HEK293 (cell line): ENCODE data around the gene INO80B.

ENCODE experiments used
- CTCF ChIA-PET: fragments of 350-600 bp; formaldehyde crosslinking; extraction: SDS; loops from one replicate; lab custom pipeline; 2021; ENCODE audit warnings: antibody characterized with exemption; lab: Yijun Ruan, JAX
- POLR2A ChIA-PET: fragments of 300-600 bp; formaldehyde crosslinking; extraction: SDS; loops from one replicate; lab custom pipeline; 2020; ENCODE audit warnings: antibody characterized with exemption, inconsistent platforms; lab: Yijun Ruan, JAX
- H3K27ac ChIP-seq: fragments of 200-500 bp; sonication (Bioruptor generic); 2 replicates; pipeline ENCODE4 v1.5.1; 2014; ENCODE audit warnings: low read depth, low read length, control low read depth, inconsistent platforms; ENCODE audit errors: extremely low read depth
- H3K36me3 ChIP-seq, 2 experiments: fragments of 200-500 bp in 1 of 2; sonication (Bioruptor generic) in 1 of 2; 1 replicate in 1 of 2; 2 replicates in 1 of 2; pipeline ENCODE4 v1.5.1; 2014 to 2017; ENCODE audit warnings: inconsistent platforms in 2 of 2, low read length in 2 of 2; ENCODE audit not compliant: control insufficient read depth in 2 of 2, insufficient read depth in 1 of 2
- H3K4me1 ChIP-seq: fragments of 200-500 bp; sonication (Bioruptor generic); 2 replicates; pipeline ENCODE4 v1.5.1; 2014; ENCODE audit warnings: mild to moderate bottlenecking, low read length, inconsistent platforms; ENCODE audit not compliant: control insufficient read depth, insufficient read depth
- H3K4me3 ChIP-seq: 2 replicates; pipeline ENCODE4 v1.5.1; 2011; ENCODE audit warnings: low read depth, mild to moderate bottlenecking, control low read depth, low read length, moderate library complexity
- H3K9me3 ChIP-seq: fragments of 200-500 bp; sonication (Bioruptor generic); 2 replicates; pipeline ENCODE4 v1.5.1; 2014; ENCODE audit warnings: low read depth, low read length, inconsistent platforms; ENCODE audit not compliant: control insufficient read depth, insufficient read depth
- BCL11A ChIP-seq: fragments of 450-650 bp; formaldehyde crosslinking; IDR thresholded peaks from 2 replicates; pipeline ENCODE4 v1.5.1; 2016; ENCODE audit warnings: low read depth, missing biosample characterization, missing genetic modification characterization
- HIC1 ChIP-seq: fragments of 450-650 bp; formaldehyde crosslinking; IDR thresholded peaks from 2 replicates; pipeline ENCODE4 v1.5.1; 2016; ENCODE audit warnings: missing biosample characterization, missing genetic modification characterization
- HOXA7 ChIP-seq: sonication (generic); formaldehyde crosslinking; IDR thresholded peaks from 2 replicates; pipeline ENCODE4 v1.8.1; 2022; ENCODE audit warnings: missing genetic modification reagents, borderline replicate concordance
- KLF1 ChIP-seq: fragments of 450-650 bp; formaldehyde crosslinking; IDR thresholded peaks from 2 replicates; pipeline ENCODE4 v1.5.1; 2016; ENCODE audit warnings: missing biosample characterization, missing genetic modification characterization
- KLF17 ChIP-seq: fragments of 450-650 bp; formaldehyde crosslinking; IDR thresholded peaks from 2 replicates; pipeline ENCODE4 v1.5.1; 2016; ENCODE audit warnings: missing biosample characterization, missing genetic modification characterization
- PBX3 ChIP-seq: sonication (generic); formaldehyde crosslinking; IDR thresholded peaks from 2 replicates; pipeline ENCODE4 v1.8.1; 2022; ENCODE audit warnings: mild to moderate bottlenecking, moderate library complexity, missing genetic modification reagents
- PRDM10 ChIP-seq: fragments of 450-650 bp; formaldehyde crosslinking; IDR thresholded peaks from 2 replicates; pipeline ENCODE4 v1.5.1; 2016; ENCODE audit warnings: missing biosample characterization, missing genetic modification characterization
- REST ChIP-seq: fragments of 450-650 bp; formaldehyde crosslinking; IDR thresholded peaks from 2 replicates; pipeline ENCODE4 v1.5.1; 2016; ENCODE audit warnings: missing biosample characterization, missing genetic modification characterization
- TCF7L2 ChIP-seq: IDR thresholded peaks from 2 replicates; pipeline ENCODE4 v1.6.1; 2011; ENCODE audit warnings: low read depth, mild to moderate bottlenecking, inconsistent platforms, low read length, moderate library complexity, borderline replicate concordance
- ZBTB17 ChIP-seq: fragments of 450-650 bp; formaldehyde crosslinking; IDR thresholded peaks from 2 replicates; pipeline ENCODE4 v1.5.1; 2016; ENCODE audit warnings: missing biosample characterization, missing genetic modification characterization
- ZBTB26 ChIP-seq: fragments of 450-650 bp; formaldehyde crosslinking; optimal IDR thresholded peaks from 2 replicates; pipeline ENCODE3; 2016; ENCODE audit warnings: missing biosample characterization, mild to moderate bottlenecking, missing genetic modification characterization
- ZNF133 ChIP-seq: fragments of 450-650 bp; formaldehyde crosslinking; IDR thresholded peaks from 2 replicates; pipeline ENCODE4 v1.5.1; 2016; ENCODE audit warnings: missing biosample characterization, missing genetic modification characterization
- ZNF223 ChIP-seq: fragments of 450-650 bp; formaldehyde crosslinking; IDR thresholded peaks from 2 replicates; pipeline ENCODE4 v1.5.1; 2016; ENCODE audit warnings: missing biosample characterization, missing genetic modification characterization
- ZNF23 ChIP-seq: fragments of 450-650 bp; formaldehyde crosslinking; IDR thresholded peaks from 2 replicates; pipeline ENCODE4 v1.5.1; 2016; ENCODE audit warnings: missing biosample characterization, missing genetic modification characterization, borderline replicate concordance
- ZNF354C ChIP-seq: fragments of 450-650 bp; formaldehyde crosslinking; IDR thresholded peaks from 2 replicates; pipeline ENCODE4 v1.5.1; 2016; ENCODE audit warnings: missing biosample characterization, missing genetic modification characterization, low read depth, borderline replicate concordance
- ZNF530 ChIP-seq: fragments of 450-650 bp; formaldehyde crosslinking; IDR thresholded peaks from 2 replicates; pipeline ENCODE4 v1.5.1; 2016; ENCODE audit warnings: low read depth, missing biosample characterization, missing genetic modification characterization
- ZNF692 ChIP-seq: fragments of 450-650 bp; formaldehyde crosslinking; IDR thresholded peaks from 2 replicates; pipeline ENCODE4 v1.5.1; 2016; ENCODE audit warnings: missing biosample characterization, missing genetic modification characterization
- ZNF707 ChIP-seq: fragments of 450-650 bp; formaldehyde crosslinking; IDR thresholded peaks from 2 replicates; pipeline ENCODE4 v1.5.1; 2016; ENCODE audit warnings: missing biosample characterization, missing genetic modification characterization

INO80B gene

GRCh38 chr2:74406035-74406434 is 48.9 kb upstream of the INO80B start:
- ChIA-PET POLR2A (interaction anchor here (0.8 to 1.4 kb wide), 2 partner anchors 34 to 52 kb away, joined by 4 read pairs; partner anchors contain the start of gene WBP1), CTCF (interaction anchor here (0.6 to 1.2 kb wide), 2 partner anchors 14 to 181 kb away, joined by 3 read pairs; no protein-coding TSS in a partner anchor)
- no peaks in the 10 kb centered on the region for H3K36me3 ChIP-seq
- H3K4me3 ChIP-seq = no peak overlapping the region
- H3K4me1 ChIP-seq = no peaks in the 10 kb centered on the region
- H3K27ac ChIP-seq = no peak overlapping the region
- peak; percentile 57 for TF ChIP-seq PRDM10 (tag by site-specific recombination)
- no peak for TF ChIP-seq ZNF707 (tag by site-specific recombination)
- TF ChIP-seq ZNF133 (tag by site-specific recombination) = no peak
- no peak for TF ChIP-seq HIC1
- TF ChIP-seq ZNF223 (tag by site-specific recombination) = no peak
- no peak for TF ChIP-seq ZNF692
- TF ChIP-seq ZNF530 (tag by site-specific recombination) = no peak
- TF ChIP-seq ZBTB26 = no peak
- no peaks in the 10 kb centered on the region for H3K9me3 ChIP-seq

- CTCF ChIA-PET = interaction anchor here (0.6 to 0.9 kb wide), 2 partner anchors 28 to 73 kb away, joined by 3 read pairs; no protein-coding TSS in a partner anchor
- H3K36me3 ChIP-seq = no peaks in the 10 kb centered on the region
- POLR2A ChIA-PET = no interaction called here
- no peak overlapping the region for H3K27ac ChIP-seq
- H3K4me1 ChIP-seq = no peaks in the 10 kb centered on the region
- H3K4me3 ChIP-seq = no peak overlapping the region
- H3K9me3 ChIP-seq = no peaks in the 10 kb centered on the region
- TF ChIP-seq HOXA7 (CRISPR knock-in tag) (no peak), BCL11A (tag by site-specific recombination) (no peak), ZNF23 (tag by site-specific recombination) (no peak), REST (tag by site-specific recombination) (no peak), KLF1 (no peak), TCF7L2 (no peak), ZNF354C (tag by site-specific recombination) (no peak), ZBTB17 (tag by site-specific recombination) (no peak), PBX3 (CRISPR knock-in tag) (no peak), KLF17 (tag by site-specific recombination) (no peak)
These were observed 47.2 kb upstream of the INO80B start for GRCh38 chr2:74407682-74408081.
